GM18526 (cell line): ENCODE results near the gene FHOD3.

Source experiments
- POLR2A ChIP-seq: IDR thresholded peaks from 3 replicates; pipeline ENCODE4 v1.6.1; 2011; ENCODE audit not compliant: insufficient read length; ENCODE audit errors: extremely low read depth

The FHOD3 gene

GRCh38 chr18:36602620-36603019, 305.1 kb downstream of the FHOD3 start:
- TF ChIP-seq POLR2A = no peak

DNA sequence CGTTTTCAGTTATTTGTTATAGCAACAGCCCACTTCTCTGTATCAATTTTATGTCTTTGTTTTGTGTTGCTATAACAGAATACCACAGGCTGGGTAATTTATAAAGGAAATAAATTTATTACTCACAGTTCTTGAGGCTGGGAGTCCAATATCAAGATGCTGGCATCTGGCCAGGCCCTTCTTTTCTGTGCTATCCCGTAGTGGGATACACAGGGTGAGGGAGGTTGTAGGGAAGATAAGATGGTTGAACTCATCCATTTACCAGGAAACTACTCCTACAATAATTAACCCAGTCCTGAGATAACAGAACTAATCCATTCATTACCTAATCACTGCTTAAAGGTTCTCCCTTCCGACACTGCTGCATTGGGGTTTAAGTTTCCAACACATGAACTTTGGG, 310.6 kb downstream of the FHOD3 start:
- no peak for TF ChIP-seq POLR2A

- no peak for TF ChIP-seq POLR2A
These were observed 312.7 kb downstream of the FHOD3 start for GRCh38 chr18:36610258-36610657.

GRCh38 chr18:36610661-36611060, 313.1 kb downstream of the FHOD3 start:
- no peak for TF ChIP-seq POLR2A

DNA sequence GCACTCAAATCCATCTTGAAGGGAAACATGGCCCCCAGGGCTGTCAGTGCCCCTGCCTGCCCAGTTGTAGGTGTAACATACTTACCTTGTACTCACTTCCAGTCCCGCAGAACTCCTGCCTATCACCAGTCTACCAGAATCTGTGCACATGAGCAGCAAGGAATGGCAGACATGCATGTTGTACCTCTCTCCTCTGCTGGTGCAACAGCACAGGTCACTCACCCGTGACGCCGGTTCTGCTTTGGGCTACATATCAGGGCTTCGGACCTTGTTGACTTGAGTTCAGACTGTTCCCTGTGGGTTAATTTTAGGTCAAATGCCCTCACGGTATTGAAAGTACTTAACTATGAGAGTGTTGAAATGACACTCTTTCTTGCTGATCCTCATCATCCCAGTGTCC, 315.6 kb downstream of the FHOD3 start:
- no peak for TF ChIP-seq POLR2A

GRCh38 chr18:36613810-36614209, 316.3 kb downstream of the FHOD3 start:
- TF ChIP-seq POLR2A = no peak

GRCh38 chr18:36620788-36621187, 323.3 kb downstream of the FHOD3 start:
- TF ChIP-seq POLR2A = no peak

DNA sequence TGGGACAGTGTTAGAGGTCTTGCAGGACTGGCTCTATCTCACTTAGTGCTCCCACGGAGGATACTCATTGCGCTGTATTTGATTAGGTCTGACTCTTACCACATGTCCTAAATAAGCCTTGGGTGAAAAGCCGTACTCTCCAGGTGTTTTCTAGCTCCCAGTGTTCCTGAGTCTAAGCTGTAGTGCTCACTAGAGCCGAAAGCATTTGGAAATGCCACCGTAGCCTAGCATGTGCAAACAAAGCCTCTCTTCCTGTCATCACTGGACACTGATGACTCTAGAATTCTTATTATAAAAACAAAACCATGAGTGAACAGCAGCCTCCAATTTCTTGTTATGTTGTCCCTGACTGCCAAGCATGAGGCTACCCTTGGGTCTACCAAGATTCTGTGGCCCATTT, 325.1 kb downstream of the FHOD3 start:
- no peak for TF ChIP-seq POLR2A

DNA sequence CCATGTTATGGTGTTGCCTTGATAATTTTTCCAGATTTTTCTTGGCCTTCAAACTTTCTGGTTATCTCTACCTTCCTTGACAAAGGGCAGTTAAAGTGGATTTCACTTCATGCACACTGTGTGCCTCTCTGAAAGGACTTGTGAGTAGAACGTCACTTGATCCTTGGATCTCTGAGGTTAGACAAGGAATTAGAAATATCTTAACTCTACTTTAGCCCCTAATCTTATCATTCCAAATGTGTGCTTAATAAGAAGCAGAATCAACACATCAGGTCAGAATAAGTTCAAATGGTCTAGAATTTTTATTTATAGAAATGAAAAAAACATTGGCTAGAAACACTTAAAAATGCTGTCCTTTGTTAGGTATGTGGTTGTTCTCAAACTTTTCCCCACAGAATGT, 325.6 kb downstream of the FHOD3 start:
- no peak for TF ChIP-seq POLR2A

DNA sequence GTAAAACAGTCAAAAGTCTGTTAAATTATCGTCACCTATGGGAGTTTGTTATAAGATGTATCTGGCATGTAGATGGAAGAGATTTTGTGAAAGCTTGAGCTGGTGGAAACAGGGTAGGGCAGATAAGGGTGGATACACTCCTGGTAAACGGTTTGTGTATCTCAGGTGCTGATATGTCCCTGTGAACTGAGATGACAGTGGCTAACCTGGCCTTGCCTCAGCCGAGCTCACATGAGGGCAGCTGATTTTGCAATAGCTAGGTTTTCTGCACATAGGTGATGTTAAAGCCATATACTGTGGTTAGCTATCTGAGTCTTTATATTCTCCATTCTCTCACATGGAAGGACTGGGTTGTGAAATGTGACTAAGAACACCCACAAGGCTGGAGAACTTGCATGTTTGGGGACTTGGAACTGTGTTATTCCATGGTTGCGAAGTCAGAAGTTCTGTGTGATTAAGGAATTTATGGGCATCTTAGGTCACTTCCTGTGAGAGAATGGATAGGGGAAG, 326.2 kb downstream of the FHOD3 start:
- TF ChIP-seq POLR2A = no peak

- no peak for TF ChIP-seq POLR2A
These were observed 327.1 kb downstream of the FHOD3 start for GRCh38 chr18:36624451-36625167.

DNA sequence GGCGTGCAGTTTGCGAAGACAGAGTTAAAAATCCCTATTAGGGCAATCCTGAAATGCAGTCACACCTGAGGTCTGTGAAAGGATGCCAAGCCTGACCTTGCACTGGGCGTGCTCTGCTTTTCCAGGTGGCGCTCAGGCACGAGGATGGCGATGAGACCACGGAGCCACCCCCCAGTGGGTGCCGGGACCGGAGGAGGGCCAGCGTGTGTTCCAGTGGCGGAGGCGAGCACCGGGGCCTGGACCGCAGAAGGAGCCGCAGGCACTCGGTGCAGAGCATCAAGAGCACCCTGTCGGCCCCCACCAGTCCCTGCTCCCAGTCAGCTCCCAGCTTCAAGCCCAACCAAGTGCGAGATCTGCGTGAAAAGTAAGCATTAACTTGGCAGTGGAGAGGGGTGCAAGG, 327.9 kb downstream of the FHOD3 start:
- TF ChIP-seq POLR2A = no peak

DNA sequence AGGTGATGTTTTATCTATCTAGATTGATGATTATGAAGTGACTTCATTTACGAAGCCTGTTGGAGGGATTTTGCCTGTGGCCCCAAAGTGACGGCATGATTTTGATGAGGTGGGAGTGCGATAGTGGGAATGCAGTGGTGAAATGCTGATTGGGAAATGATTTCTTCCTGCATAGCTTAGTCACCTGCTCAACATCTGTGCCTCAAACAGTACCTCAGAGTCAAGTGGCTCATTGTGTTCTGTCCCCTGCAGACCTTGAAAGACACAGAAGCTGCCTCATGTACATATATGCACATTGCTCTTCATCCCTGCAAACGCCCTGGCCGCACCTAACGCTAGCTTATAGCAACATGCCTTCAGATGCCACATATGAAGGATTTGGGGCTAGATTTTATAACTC, 330.1 kb downstream of the FHOD3 start:
- no peak for TF ChIP-seq POLR2A

DNA sequence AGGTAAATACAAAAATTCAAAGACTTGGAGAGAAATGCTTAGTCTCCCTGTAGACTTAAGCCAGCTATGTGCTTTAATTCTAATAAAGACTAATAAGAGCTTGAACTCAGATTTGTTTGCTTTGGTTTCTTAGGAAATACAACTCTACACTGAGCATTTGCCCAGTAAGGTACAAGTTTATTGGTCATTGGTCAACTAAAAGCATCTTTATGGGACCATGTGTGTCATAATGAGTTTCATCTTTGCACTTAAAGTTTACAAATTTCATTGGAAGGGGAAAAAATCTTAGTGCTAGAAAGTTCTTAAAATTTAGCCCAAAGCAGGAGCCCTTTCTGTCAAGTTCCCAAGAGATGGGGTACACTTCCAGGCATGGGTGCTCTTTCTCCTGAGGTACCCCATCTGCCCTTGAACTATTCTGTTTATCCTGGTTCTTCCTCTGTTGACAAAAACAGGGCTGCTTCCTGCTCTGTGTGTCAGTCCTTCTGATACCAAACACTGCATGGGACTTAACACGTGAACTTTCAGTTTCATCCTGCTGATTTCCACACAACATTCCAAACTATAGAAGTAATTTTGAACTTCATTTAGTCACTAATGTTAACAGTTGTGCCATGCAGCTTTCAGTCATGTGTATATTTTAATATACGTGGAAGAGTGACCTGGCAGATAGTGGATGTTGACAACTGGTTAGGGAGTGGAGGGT, 331.1 kb downstream of the FHOD3 start:
- TF ChIP-seq POLR2A = no peak

- TF ChIP-seq POLR2A = no peak
These were observed 331.6 kb downstream of the FHOD3 start for GRCh38 chr18:36629138-36629530.

DNA sequence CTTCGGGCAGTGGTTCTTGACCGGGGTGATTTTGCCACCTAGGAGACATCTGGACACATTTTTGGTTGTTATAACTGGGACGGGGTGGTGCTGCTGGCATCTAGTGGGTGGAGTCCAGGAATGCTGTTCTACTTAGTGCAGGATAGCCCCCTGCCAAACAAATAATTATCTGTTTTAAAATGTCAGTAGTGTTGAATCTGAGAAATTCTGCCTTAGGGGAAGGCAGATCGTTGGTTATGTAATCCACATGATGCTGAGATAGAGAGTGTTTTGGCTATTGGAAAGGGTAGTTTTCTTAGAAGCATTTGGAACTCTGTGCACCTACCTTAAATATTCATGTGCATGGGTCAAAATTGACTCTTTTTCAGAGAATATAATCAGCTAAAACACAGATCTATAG, 332.3 kb downstream of the FHOD3 start:
- TF ChIP-seq POLR2A = no peak

GRCh38 chr18:36630917-36631316, 333.4 kb downstream of the FHOD3 start:
- no peak for TF ChIP-seq POLR2A
